ENCODE results near the gene MSRB1.
A peak's percentile ranks its signal among the peaks of the same experiment; 100 is the strongest.
"Not testable (repeated sequence)": the region's sequence is repeated elsewhere in the genome, so short reads cannot be mapped to it uniquely, and the experiment has no call there.

Gene MSRB1

GRCh38 chr16:1978476-1979120 lies 35.6 kb upstream of the MSRB1 start:
- DNase-seq, result no peak

GRCh38 chr16:1977875-1978268 lies 34.9 kb upstream of the MSRB1 start:
- DNase-seq, result no peak

- no peak for DNase-seq
Measured at GRCh38 chr16:1976951-1977874, 34.2 kb upstream of the MSRB1 start.

- DNase-seq, result no peak
Measured at GRCh38 chr16:1976216-1976520, 33.2 kb upstream of the MSRB1 start.

- no peak for DNase-seq
Measured at GRCh38 chr16:1975432-1976215, 32.6 kb upstream of the MSRB1 start.

- no peak for DNase-seq
Measured at GRCh38 chr16:1974157-1975070, 31.4 kb upstream of the MSRB1 start.

- DNase-seq, result no peak
Measured at GRCh38 chr16:1973461-1974156, 30.6 kb upstream of the MSRB1 start.

GRCh38 chr16:1972490-1972877 lies 29.5 kb upstream of the MSRB1 start:
- DNase-seq, result no peak

- DNase-seq, result peak; percentile 90
Measured at GRCh38 chr16:1971796-1972489, 28.9 kb upstream of the MSRB1 start, which contains the start of gene TBL3. Gene TBL3, plus strand, starts transcription at chr16:1972053. Its CDS starts 112 bp downstream, at chr16:1972165.

GRCh38 chr16:1968146-1968953 lies 25.4 kb upstream of the MSRB1 start:
- no peak for DNase-seq

- DNase-seq, result no peak
Measured at GRCh38 chr16:1966460-1966859, 23.5 kb upstream of the MSRB1 start, which contains the start of gene RNF151. Gene RNF151, plus strand, starts transcription at chr16:1966856. Its CDS starts 26 bp downstream, at chr16:1966882.

- DNase-seq, result no peak
Measured at GRCh38 chr16:1965396-1966001, 22.5 kb upstream of the MSRB1 start.

- DNase-seq, result peak; percentile 98
Measured at GRCh38 chr16:1964506-1965395, 21.8 kb upstream of the MSRB1 start, which contains the start of gene RPS2. Gene RPS2, minus strand, starts transcription at chr16:1964826. Its CDS starts 201 bp downstream, at chr16:1964625.

GRCh38 chr16:1963806-1964505 lies 21.0 kb upstream of the MSRB1 start:
- no peak for DNase-seq

GRCh38 chr16:1962161-1963153 lies 19.5 kb upstream of the MSRB1 start:
- DNase-seq, result not testable (repeated sequence)

GRCh38 chr16:1961651-1962067 lies 18.7 kb upstream of the MSRB1 start:
- no peak for DNase-seq

All from NCI-H187 treated with DMSO at 0.1 percent for 48 hours (cell line).